GM21381 (cell line): ENCODE data around the gene ARIH1.

ENCODE experiments used
- ATAC-seq: cut with Tn5 transposase; IDR thresholded peaks from one replicate; pipeline ENCODE4 v1.9.1; 2021; ENCODE audit warnings: mild to moderate bottlenecking, moderate library complexity; ENCODE audit not compliant: unreplicated experiment

ARIH1 gene

DNA sequence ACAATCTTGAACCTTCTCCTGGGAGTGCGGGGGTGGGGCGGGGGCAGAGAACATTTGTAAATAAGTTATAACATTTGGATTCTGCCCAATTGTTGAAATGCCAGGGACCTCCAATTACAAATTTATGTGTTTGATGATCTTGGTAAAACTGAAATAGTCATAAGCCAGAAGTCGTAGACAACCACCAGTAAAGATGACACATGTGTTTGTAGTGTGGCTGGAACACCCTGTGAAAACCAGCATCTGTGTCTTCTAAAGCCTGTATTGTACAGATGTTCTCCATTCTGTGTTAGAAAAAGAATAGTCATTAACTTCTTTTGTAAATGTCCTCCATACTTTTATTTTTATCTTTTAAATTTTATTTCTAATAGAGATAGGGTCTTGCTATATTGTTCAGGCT is 61.8 kb downstream of the ARIH1 start:
- no peak for ATAC-seq

DNA sequence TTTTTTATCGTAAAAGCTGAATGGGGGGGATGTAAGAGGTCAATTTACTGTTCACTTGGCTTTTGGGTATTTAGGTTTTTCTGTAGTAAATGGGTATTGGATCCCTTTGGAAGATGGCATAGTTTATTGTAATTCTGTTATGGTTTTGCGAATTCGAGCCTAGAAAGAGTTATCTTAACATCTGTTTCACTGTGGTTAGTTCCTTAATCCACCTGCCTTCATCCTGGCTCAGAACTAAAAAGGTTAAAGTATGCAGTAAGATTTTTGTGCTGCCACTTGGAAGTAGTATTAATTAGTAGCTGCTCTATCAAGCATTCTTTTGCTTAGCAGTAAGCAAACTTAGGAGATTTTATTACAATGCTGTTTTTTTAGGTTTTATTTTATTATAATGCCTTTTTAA is 62.4 kb downstream of the ARIH1 start:
- ATAC-seq, result no peak

DNA sequence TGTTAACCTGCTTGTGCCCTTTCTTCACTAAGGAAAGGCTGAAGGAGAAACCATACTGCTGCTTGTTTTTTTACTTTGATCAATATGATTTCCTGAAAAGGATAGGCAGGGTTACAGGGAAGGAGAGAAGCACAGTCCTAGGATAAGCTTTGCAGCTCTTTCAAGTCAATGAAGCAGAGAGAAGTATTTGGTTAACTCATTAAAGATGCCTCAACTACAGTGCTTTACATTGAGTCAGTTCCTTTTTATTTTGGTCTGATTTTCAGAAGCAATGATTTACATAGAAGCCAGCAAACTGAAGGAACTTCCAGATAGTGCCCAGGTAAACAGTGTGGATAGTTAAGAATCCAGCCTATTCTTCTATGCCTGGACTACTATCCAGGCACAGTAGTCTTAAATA is 64.8 kb downstream of the ARIH1 start:
- ATAC-seq, result no peak

DNA sequence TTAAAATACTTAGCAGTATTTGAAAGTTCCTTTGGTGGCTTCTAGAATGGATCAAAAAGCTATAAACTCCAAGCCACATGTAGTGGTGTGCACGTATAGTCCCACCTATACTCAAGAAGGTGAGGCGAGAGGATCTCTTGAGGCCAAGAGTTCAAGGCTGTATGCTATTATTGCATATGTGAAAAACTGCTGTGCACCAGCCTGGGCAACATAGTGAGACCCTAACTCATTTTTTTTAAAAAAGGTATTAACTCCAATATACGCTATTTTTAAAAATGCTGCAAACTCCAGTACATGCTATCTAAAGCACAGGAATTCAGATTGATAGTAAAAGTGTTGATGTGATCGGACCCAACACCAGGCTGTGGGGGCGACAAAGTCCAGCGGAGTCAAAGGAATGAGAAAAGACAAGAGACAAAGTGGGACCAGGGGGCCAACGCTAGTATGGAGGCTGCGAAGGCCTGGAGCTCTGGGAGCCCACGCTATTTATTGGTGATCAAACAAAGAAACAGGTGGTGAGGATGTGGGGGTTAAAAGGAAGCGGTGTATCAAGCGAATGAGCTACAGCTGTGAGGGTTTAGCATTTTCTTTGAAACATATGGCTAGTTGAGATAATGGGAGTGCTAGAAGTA is 66.6 kb downstream of the ARIH1 start:
- ATAC-seq, result no peak

DNA sequence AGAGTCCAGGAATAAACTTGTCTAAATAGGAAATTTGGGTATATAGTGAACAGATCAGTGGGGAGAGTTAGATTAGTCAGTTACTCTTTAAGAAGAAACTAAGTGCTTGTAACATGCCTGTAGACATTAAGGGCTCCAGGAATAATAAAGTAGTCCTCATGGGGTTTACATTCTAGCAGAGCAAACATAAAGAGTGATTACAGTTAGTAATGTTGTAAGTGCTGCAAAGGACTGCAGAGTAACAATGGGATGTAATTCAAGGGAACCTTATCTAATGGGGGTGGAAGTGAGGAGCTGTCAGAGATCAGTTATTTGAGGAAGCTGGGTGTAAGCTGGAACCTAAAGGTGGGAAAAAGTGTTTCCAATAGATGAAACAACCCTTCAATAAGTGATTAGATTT is 67.5 kb downstream of the ARIH1 start:
- no peak for ATAC-seq

DNA sequence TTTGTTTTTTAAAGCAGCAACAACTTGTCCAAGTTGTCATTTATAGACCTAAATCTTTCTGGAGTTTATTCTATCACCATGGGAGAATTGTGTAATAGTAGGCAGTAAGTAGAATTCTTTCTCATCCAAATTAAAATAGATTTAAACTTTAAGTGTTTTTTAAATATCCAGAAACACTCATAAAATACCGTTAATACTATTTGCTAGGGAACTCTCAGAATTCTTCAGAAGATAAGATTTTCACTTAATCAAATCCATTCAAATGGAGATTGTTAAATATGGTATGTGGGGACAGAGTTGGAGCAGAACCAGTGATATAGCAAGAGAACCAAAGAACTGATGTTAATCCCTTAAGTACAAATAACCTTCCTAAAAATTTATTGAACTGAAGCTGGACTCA is 71.0 kb downstream of the ARIH1 start:
- no peak for ATAC-seq

DNA sequence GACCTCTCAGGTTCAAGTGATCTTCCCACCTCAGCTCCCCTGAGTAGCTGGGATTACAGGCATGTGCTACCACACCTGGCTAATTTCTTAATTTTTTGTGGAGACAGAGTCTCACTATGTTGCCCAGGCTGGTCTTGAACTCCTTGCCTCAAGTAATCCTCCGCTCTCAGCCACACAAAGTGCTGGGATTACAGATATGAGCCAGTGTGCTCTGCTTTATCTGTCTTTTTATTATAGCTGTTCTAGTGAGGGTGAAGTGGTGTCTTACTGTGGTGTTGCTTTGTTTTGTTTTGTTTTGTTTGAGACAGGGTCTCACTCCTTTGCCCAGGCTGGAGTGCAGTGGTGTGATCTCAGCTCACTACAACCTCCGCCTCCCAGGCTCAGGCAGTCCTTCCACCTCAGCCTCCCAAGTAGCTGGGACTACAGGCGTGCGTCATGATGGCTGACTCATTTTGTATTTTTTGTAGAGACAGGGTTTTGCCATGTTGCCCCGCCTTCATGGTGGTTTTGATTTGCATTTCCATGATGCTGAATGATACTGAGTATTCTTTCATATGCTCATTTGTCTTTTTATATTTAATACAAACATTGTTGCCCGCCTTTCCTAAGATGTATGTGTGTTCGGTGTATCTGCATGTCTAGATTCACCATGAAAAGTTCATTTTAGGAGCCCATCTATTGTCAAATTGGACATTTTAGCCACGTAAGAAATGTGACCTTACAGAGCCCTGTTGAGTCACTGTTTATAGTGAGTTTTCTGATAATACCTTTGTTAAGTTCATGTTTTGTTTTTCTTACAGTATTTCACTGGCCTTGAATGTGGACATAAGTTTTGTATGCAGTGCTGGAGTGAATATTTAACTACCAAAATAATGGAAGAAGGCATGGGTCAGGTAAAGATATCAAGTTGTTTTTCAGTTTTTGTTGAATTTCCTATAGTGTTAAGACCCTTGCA is 80.6 kb downstream of the ARIH1 start:
- ATAC-seq, result no peak

DNA sequence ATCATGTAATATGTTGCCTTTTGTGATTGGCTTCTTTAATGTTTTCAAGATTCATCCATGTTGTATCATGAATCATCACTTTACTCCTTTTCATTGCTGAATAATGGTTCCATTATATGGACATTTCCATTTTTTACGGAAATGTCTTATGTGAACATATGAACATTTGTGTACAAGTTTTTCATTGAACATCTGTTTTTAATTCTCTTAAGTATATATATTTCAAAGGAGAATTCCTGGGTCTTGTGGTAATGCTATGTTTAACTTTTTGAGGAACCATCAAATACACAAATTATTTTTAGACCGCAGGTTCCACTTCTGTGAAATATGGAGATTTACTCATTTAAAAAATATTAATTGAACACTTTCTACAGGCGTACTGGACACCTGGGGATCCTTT is 85.7 kb downstream of the ARIH1 start:
- no peak for ATAC-seq

DNA sequence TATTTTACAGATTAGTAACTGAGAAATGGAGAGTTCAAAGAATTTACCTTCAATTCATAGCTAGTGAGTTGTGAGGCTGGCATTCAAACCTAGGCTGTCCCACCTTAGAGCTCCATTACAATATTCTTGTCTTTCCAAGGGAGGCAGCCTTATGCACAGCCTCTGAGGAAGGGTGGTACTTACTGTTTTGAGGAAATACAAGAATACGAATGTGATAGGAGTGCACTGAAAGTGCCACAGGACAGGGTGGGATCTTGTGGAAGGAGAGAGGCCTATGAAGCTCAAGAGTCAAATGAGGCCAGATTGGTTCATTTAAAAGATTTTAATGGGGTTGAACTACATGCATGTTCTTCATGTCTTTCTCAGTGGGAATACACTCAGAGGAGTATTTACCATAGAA is 86.3 kb downstream of the ARIH1 start:
- ATAC-seq, result no peak

DNA sequence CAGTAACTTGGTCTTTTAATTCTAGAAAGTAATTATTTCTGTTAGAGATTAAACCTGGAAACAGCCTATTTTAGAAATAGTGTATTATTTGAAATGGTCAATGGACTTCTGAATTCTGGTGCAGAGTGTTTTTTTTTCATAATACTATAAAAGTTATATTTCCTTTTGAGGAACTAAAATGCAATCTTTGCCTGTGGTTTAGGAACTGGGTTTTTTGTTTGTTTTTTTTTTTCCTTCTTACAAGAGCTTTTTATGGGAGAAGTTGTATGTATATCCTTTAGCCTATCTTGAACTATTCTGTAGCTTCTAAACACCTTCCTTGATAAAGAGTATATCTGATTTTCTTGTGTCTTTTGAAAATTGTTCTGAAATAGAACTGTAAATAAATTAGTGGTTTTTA is 88.3 kb downstream of the ARIH1 start:
- no peak for ATAC-seq

DNA sequence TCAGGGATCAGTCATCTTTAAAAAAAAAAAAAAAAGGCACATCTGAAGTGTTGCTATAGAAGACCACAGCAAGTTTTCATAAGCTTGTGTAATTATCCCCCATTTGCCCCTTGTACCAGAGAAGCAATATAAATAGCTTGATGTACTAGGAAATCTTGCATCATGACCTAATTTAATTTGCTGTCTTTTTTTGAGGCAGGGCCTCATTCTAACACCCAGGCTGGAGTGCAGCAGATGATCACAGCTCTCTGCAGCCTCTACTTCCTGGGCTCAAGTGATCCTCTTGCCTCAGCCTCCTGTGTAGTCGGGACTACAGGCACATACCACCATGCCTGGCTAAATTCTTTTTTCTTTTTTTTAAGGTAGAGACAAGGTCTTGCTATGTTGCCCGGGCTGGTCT is 88.7 kb downstream of the ARIH1 start:
- ATAC-seq, result no peak

DNA sequence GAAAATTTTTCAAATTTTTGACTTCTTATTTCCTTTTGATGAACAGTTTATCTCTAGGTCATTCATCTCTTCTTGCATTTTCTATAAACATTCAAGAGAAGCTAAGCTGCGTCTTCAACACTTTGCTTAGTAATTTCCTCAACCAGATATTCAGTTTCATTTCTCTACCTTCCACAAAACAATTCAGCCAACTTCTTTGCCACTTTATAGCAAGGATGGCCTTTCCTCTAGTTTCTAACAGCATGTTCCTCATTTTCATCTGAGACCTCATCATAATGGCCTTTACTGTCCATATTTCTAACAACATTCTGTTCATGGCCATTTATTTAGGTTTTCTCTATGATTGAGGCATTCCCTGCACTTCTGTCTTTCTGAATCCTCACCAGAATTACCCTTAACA is 90.0 kb downstream of the ARIH1 start:
- no peak for ATAC-seq

DNA sequence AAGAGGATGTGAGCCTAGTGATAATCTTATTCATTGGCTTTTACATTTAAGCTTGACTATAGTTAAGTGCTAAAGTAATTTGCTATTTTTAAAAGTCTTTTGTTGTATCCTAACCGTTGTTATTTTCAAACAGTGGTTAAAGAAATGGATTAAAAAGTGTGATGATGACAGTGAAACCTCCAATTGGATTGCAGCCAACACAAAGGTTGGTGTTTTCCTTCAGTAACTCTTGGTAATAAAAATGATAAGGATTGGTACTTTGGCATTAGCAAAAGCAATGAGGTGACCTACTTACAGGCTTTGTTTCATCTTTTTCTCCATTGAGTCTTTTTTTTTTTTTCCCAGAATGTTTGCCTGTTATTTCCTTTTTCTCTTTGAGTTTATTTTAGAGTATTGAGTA is 92.8 kb downstream of the ARIH1 start:
- no peak for ATAC-seq

DNA sequence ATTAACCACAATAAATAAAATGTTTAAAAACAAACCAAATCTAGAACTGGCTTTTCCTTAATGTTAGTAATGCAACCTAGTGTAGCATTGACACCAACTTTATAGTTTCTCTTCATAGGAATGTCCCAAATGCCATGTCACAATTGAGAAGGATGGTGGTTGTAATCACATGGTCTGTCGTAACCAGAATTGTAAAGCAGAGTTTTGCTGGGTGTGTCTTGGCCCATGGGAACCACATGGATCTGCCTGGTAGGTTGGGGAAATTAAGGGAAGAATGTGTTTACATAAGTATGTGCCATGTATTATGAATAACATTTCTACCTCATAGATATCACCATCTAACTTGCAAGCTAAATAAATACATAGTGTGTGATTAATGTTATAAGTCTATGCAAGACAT is 95.9 kb downstream of the ARIH1 start:
- ATAC-seq, result no peak

DNA sequence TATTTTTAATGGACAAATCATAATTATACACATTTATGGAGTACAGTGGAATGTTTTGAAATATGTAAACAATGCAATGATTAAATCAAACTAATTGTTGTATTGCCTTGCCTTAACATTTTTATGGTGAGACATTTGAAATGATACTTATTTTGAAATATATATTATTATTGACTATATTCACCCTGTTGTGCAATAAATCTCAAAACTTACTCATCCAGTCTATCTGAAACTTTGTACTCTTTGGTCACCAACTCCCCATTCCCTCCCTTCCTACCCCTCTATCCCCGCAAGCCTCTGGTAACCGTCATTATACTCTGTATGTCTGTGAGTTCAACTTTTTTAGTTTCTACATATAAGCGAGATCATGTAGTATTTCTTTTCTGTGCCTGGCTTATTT is 105.7 kb downstream of the ARIH1 start:
- ATAC-seq, result no peak

DNA sequence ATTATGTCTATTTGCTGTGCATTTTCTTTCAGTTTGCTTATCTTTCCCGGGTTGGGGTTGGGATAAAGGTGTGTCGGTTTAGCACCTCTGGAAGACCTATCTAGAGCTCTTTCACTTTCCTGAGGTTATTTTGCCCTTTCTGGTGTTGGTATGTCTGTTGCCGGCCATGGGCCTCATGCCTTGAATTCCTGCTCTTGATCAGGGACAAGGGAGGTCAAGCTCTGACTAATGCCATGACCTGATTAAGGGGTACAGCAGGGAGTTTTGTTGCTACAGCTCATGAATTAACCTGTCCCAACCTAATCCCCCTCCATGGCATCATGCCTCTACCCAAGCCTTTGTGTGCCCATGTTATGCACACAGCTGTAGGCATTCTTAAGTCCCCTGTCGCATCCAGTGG is 109.9 kb downstream of the ARIH1 start:
- ATAC-seq, result no peak

DNA sequence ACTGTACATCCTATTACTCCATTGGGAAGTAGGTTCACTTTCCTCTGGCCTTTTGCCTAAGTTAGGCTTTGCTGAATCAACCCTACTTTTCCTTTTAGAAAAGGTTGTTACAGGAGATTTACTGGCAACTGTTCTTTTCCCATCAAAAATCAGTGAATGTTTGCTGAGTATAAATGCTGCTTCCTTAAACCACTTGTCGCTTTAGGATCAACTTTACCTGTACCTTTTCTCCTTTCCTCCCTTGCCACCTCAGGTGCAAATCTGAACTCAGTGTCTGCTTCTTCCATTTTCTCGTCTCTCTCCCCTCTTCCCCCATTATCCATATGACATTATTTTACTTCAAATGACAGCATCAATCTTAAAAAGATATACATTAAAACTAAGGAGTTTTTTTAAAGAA is 110.9 kb downstream of the ARIH1 start:
- ATAC-seq, result no peak

DNA sequence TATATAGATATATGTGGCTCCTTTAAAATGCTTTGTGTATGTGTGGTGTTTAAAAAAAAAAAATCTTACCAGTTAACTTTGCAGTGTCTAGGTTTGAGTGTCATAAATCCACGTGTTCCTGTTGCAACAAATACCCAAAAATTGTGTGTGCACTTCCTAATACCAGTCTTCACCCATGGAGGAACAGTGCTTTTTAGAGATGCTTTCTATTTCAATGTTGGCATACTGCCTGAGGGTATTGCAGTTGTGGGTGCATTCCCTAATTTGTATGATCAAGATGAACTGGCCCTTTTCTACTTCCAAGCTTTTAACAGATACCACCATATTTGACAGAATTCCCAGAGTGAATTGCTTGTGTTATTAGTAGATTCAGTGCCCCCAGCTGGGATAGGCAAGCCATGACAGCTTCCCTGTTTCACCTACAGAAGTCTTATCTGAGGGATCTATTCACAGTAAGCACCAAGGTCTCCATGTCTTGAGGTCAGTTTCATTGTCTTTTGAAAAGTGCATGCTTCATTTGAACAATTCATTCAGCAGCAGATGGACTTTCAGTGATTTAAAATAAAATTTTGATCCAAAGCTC is 111.4 kb downstream of the ARIH1 start:
- no peak for ATAC-seq

DNA sequence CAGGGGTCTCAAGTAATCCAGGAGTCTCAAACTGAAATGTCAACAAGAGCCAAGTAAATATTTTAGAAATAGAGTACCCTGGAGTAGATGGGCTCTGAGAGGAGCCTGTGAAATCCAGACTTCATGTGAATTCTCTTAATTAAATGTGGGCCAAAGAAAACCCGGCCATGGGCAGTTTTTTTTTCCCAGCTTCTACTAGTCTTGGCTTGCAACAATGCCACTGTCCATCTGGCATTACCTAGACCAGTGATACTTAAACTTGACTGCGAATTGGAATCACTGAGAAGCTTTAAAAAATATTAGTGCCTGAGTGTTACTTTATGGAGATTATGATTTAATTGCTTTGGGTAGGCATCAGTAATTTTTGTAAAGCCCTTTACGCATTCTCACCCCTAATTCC is 114.0 kb downstream of the ARIH1 start:
- no peak for ATAC-seq

DNA sequence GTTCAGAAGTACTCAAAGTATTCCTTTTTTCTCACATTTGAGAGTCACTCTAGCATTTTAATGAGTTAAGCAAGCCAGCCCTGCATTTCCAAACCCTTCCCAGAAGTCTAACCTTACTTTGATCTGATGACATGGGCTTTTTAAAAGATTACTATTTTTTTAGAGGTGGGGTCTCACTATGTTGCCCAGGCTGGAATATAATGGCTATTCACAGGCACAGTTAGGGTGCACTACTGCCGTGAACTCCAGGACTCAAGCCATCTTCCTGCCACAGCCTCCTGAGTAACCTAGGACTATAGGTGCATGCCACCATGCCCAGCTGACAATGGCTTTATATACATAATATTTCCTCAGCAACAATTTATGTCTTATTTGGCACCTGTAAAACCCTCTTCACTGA is 116.3 kb downstream of the ARIH1 start:
- no peak for ATAC-seq

DNA sequence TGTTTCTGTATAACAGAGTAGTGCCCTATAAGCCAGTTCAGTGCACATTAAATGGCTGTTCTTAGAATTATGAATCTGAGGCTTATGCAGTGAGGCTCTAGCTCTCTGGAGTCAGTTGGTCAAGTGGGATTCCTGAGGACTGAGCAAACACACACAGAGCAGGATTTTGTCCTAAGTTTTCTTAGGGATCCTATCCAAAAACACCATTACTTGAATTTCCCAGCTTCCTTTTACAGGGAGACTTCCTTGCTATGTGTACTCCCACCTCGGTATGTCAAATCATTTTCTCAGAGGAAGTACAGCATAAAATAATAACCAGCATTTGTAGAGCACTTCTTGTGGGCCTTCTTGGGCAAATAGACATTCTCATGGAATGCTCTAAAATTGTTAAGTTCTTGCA is 117.2 kb downstream of the ARIH1 start:
- ATAC-seq, result no peak

DNA sequence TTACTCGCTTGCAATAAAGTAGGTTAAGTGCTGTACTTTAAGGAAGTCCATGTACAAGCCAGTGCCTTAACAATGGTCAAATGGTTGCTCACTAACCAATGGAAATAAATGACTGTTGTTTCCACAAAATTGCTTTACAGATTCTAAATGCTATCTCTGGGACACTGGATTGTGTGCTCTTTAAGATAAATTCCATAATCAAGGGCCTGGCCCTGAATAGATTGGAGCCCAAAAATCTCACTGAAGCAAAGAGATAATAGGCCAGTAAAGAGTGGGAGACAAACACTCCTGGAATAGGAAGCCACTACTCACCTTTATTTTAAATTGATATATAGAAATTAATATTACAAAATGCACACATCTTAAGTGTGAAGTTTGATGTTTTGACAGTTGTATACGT is 118.0 kb downstream of the ARIH1 start:
- no peak for ATAC-seq
